ENCODE measurements around the gene ASMTL.
A peak's percentile ranks its signal among the peaks of the same experiment; 100 is the strongest.
"Not testable (repeated sequence)": the region's sequence is repeated elsewhere in the genome, so short reads cannot be mapped to it uniquely, and the experiment has no call there.

The ASMTL gene

GRCh38 chrX:1481636-1482529 lies 29.2 kb upstream of the ASMTL start:
- DNase-seq: peak; percentile 80

GRCh38 chrX:1480082-1480785 lies 27.5 kb upstream of the ASMTL start:
- no peak for DNase-seq

GRCh38 chrX:1477801-1478458 lies 25.2 kb upstream of the ASMTL start:
- no peak for DNase-seq

GRCh38 chrX:1477229-1477628 lies 24.5 kb upstream of the ASMTL start:
- no peak for DNase-seq

GRCh38 chrX:1476682-1477081 lies 24.0 kb upstream of the ASMTL start:
- no peak for DNase-seq

- DNase-seq: no peak
These were observed 23.2 kb upstream of the ASMTL start for GRCh38 chrX:1475881-1476280.

- no peak for DNase-seq
These were observed 22.8 kb upstream of the ASMTL start for GRCh38 chrX:1475481-1475880.

- DNase-seq: not testable (repeated sequence)
These were observed 21.9 kb upstream of the ASMTL start for GRCh38 chrX:1474593-1474992.

GRCh38 chrX:1472975-1473374 lies 20.3 kb upstream of the ASMTL start:
- peak; percentile 1 for DNase-seq

GRCh38 chrX:1468250-1468772 lies 15.6 kb upstream of the ASMTL start:
- DNase-seq: peak; percentile 81

- DNase-seq: peak; percentile 39
These were observed 14.4 kb upstream of the ASMTL start for GRCh38 chrX:1466971-1467561.

- DNase-seq: peak; percentile 3
These were observed 13.5 kb upstream of the ASMTL start for GRCh38 chrX:1466232-1466661.

- peak; percentile 3 for DNase-seq
These were observed 12.8 kb upstream of the ASMTL start for GRCh38 chrX:1465286-1466231.

- DNase-seq: no peak
These were observed 12.2 kb upstream of the ASMTL start for GRCh38 chrX:1464971-1465285.

GRCh38 chrX:1464041-1464970 lies 11.6 kb upstream of the ASMTL start:
- peak; percentile 36 for DNase-seq

- DNase-seq: peak; percentile 3
These were observed 10.9 kb upstream of the ASMTL start for GRCh38 chrX:1463581-1463980.

- DNase-seq: peak; percentile 80
These were observed 10.0 kb upstream of the ASMTL start for GRCh38 chrX:1462596-1463251.

- no peak for DNase-seq
These were observed 9.4 kb upstream of the ASMTL start for GRCh38 chrX:1462110-1462509.

- DNase-seq: peak; percentile 2
These were observed 3.2 kb upstream of the ASMTL start for GRCh38 chrX:1455948-1456280.

All from stimulated activated CD4-positive, alpha-beta T cell treated with anti-CD3 and anti-CD28 coated beads, Interleukin-4, amount 100 ng/mL, for 24 hours (primary cell).